Esophagus muscularis mucosa (tissue), 4 donors: ENCODE results near the gene POLK.
"Not testable (repeated sequence)": the region's sequence is repeated elsewhere in the genome, so short reads cannot be mapped to it uniquely, and the experiment has no call there.

ENCODE experiments used
- CTCF ChIP-seq, 3 experiments: fragments of 200-600 bp in 2 of 3; fragments of 450-650 bp in 1 of 3; sonication (generic) in 2 of 3; IDR thresholded peaks; one replicate each; pipeline ENCODE4 v1.5.1; 2017 to 2019; ENCODE audit warnings: antibody characterized with exemption in 3 of 3, mild to moderate bottlenecking in 2 of 3, moderate library complexity in 1 of 3
- EP300 ChIP-seq: sonication (generic); formaldehyde crosslinking; IDR thresholded peaks from one replicate; pipeline ENCODE4 v1.6.1; 2017; ENCODE audit warnings: antibody characterized with exemption
- POLR2A ChIP-seq: fragments of 450-650 bp; IDR thresholded peaks from one replicate; pipeline ENCODE4 v1.6.1; 2017; ENCODE audit warnings: antibody characterized with exemption, moderate library complexity, mild to moderate bottlenecking, low read depth
- POLR2AphosphoS5 ChIP-seq, 2 donors: sonication (generic); formaldehyde crosslinking; IDR thresholded peaks; one replicate each; pipeline ENCODE4 v1.6.1; 2017; ENCODE audit warnings: antibody characterized with exemption in 2 of 2

- not testable (repeated sequence) for TF ChIP-seq CTCF (IDR thresholded peaks at IDR 0.05); POLR2AphosphoS5 (IDR thresholded peaks at IDR 0.05); EP300; POLR2A
These were observed 12.8 kb upstream of the POLK start for GRCh38 chr5:75498875-75499274.
